PFSK-1 (cell line): ENCODE results near the gene DCT.

Source experiments
- POLR2AphosphoS5 ChIP-seq: IDR thresholded peaks from 2 replicates; pipeline ENCODE4 v1.6.1; 2012; ENCODE audit warnings: low read depth, mild to moderate bottlenecking, control low read depth, low read length, moderate library complexity
- TAF1 ChIP-seq: IDR thresholded peaks from 2 replicates; pipeline ENCODE4 v1.6.1; 2012; ENCODE audit warnings: low read length, control low read depth, borderline replicate concordance; ENCODE audit not compliant: insufficient read depth

DNA sequence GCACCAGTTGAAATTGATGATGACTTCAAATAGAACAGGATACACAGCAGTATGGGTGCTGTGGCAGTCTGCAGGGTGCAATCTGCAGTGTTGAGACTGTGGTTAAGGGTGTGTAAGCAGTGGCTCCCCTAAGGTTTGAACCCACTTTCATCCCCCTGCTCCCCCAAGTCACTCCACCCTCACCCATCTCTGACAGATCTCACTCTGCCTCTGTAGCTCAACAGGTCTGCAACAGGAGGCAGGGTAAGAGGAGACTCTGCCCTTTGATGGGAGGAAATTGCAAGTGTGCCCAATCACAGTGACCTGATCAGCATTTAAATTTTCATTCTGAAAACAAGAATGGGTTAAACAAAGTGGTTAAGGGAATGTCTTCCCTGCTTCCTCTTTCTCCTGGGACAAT is 92.4 kb downstream of the DCT start:
- TF ChIP-seq TAF1: no peak
- TF ChIP-seq POLR2AphosphoS5: no peak
